Astrocyte (in vitro differentiated cells and primary cell): ENCODE measurements around the gene CD4. TPM values are rescaled to one million over a fixed set of nuclear protein-coding genes. Genes with fewer than 3 reads are reported as not detected.

Experiments used
- DNase-seq: peaks from one replicate; pipeline ENCODE4 v3.0.0-alpha.2; 2010; ENCODE audit warnings: low read depth
- FAIRE-seq: peaks from 2 replicates; lab custom pipeline; 2011; peaks lifted over from hg19 to GRCh38; lab: Jason Lieb, UNC
- H2AFZ ChIP-seq: 2 replicates; pipeline ENCODE4 v1.6.0; 2012; ENCODE audit warnings: low read depth, low read length, inconsistent platforms
- H3K27ac ChIP-seq: 2 replicates; pipeline ENCODE4 v1.5.1; 2011; ENCODE audit warnings: low read depth, low read length, inconsistent platforms
- H3K27me3 ChIP-seq: 2 replicates; pipeline ENCODE4 v1.6.0; 2011; ENCODE audit warnings: low read length, inconsistent platforms; ENCODE audit not compliant: insufficient read depth
- H3K36me3 ChIP-seq: 2 replicates; pipeline ENCODE4 v1.5.1; 2011; ENCODE audit warnings: low read length, inconsistent platforms; ENCODE audit not compliant: insufficient read depth
- H3K4me1 ChIP-seq: 2 replicates; pipeline ENCODE4 v1.5.1; 2011; ENCODE audit warnings: low read length, inconsistent platforms; ENCODE audit not compliant: insufficient read depth
- H3K4me2 ChIP-seq: 2 replicates; pipeline ENCODE4 v1.6.0; 2012; ENCODE audit warnings: low read length, inconsistent platforms
- H3K4me3 ChIP-seq: 2 replicates; pipeline ENCODE4 v1.5.1; 2011; ENCODE audit warnings: low read depth, mild to moderate bottlenecking, low read length, inconsistent platforms; ENCODE audit not compliant: insufficient read depth
- H3K79me2 ChIP-seq: 2 replicates; pipeline ENCODE4 v1.6.0; 2012; ENCODE audit warnings: mild to moderate bottlenecking, low read length, inconsistent platforms; ENCODE audit not compliant: insufficient read depth
- H3K9ac ChIP-seq: 2 replicates; pipeline ENCODE4 v1.6.0; 2012; ENCODE audit warnings: mild to moderate bottlenecking, low read length, inconsistent platforms
- H3K9me3 ChIP-seq: 2 replicates; pipeline ENCODE4 v1.5.1; 2012; ENCODE audit warnings: low read depth, mild to moderate bottlenecking, low read length, inconsistent platforms; ENCODE audit not compliant: insufficient read depth
- H4K20me1 ChIP-seq: 2 replicates; pipeline ENCODE4 v1.6.0; 2012; ENCODE audit warnings: low read length, inconsistent platforms; ENCODE audit not compliant: insufficient read depth
- H3K27ac Mint-ChIP-seq: one replicate; pipeline ENCODE4 v1.8.0; 2021; ENCODE audit warnings: mild to moderate bottlenecking, mixed read lengths; ENCODE audit not compliant: unreplicated experiment
- H3K27me3 Mint-ChIP-seq: one replicate; pipeline ENCODE4 v1.8.0; 2021; ENCODE audit warnings: low read depth, mixed read lengths; ENCODE audit not compliant: unreplicated experiment
- H3K36me3 Mint-ChIP-seq: one replicate; pipeline ENCODE4 v1.8.0; 2021; ENCODE audit warnings: low read depth, mixed read lengths; ENCODE audit not compliant: unreplicated experiment
- H3K4me1 Mint-ChIP-seq: one replicate; pipeline ENCODE4 v1.8.0; 2021; ENCODE audit warnings: low read depth, mixed read lengths; ENCODE audit not compliant: unreplicated experiment
- H3K4me3 Mint-ChIP-seq: one replicate; pipeline ENCODE4 v1.8.0; 2021; ENCODE audit warnings: mild to moderate bottlenecking, moderate library complexity, mixed read lengths; ENCODE audit not compliant: unreplicated experiment
- H3K9me3 Mint-ChIP-seq: one replicate; pipeline ENCODE4 v1.8.0; 2021; ENCODE audit warnings: mild to moderate bottlenecking, mixed read lengths; ENCODE audit not compliant: unreplicated experiment
- EZH2 ChIP-seq: IDR thresholded peaks from 2 replicates; pipeline ENCODE4 v1.6.1; 2012; ENCODE audit warnings: mild to moderate bottlenecking, low read length, inconsistent platforms; ENCODE audit not compliant: insufficient read depth
- total RNA-seq: library from RNA; stranded (reverse); gene quantifications from 2 replicates; pipeline ENCODE4 v1.2.1, GENCODE V29; 2021
- TF ChIP-seq, protein P1 (sequence below): IDR thresholded peaks from 2 replicates; pipeline ENCODE4 v1.5.1; 2011; ENCODE audit warnings: low read depth, mild to moderate bottlenecking, inconsistent platforms, low read length, moderate library complexity; ENCODE audit not compliant: insufficient read depth

CD4 gene
- total RNA-seq, 1 donor from 2014 or later: 0.54 TPM

DNA sequence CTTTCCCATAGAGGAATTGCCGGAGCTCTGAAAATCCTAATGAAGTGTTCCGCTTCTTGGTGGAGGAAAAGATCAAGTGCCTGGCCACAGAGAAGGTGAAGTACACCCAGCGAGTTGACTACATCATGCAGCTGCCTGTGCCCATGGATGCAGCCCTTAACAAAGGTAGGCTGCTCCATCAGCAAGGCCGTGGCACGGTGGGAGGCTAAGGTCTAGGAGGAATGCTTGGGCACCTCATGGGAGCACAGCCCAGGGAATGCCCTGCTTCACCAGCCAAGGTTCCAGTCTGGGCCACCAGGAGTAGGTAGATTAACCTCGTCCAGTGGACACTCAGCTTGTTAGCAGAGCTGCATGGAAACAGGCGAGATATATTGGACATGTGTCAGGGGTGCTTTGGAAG is 71.6 kb downstream of the CD4 start:
- Histone ChIP-seq H3K4me3 (no peak overlapping the region), H3K27ac (no peak overlapping the region), H2AFZ (no peak overlapping the region), H3K36me3 (peaks cover 45% of the 10 kb centered on the region), H3K9ac (no peak overlapping the region), H3K27me3 (no peaks in the 10 kb centered on the region), H3K79me2 (no peaks in the 10 kb centered on the region), H3K9me3 (no peaks in the 10 kb centered on the region), H4K20me1 (no peaks in the 10 kb centered on the region), H3K4me2 (no peak overlapping the region), H3K4me1 (no peaks in the 10 kb centered on the region)
- H3K9me3 Mint-ChIP-seq: no peaks in the 10 kb centered on the region
- no peak for FAIRE-seq
- no peaks in the 10 kb centered on the region for H3K27me3 Mint-ChIP-seq
- H3K4me1 Mint-ChIP-seq: no peaks in the 10 kb centered on the region
- H3K27ac Mint-ChIP-seq: no peak overlapping the region
- TF ChIP-seq, protein P1, sequence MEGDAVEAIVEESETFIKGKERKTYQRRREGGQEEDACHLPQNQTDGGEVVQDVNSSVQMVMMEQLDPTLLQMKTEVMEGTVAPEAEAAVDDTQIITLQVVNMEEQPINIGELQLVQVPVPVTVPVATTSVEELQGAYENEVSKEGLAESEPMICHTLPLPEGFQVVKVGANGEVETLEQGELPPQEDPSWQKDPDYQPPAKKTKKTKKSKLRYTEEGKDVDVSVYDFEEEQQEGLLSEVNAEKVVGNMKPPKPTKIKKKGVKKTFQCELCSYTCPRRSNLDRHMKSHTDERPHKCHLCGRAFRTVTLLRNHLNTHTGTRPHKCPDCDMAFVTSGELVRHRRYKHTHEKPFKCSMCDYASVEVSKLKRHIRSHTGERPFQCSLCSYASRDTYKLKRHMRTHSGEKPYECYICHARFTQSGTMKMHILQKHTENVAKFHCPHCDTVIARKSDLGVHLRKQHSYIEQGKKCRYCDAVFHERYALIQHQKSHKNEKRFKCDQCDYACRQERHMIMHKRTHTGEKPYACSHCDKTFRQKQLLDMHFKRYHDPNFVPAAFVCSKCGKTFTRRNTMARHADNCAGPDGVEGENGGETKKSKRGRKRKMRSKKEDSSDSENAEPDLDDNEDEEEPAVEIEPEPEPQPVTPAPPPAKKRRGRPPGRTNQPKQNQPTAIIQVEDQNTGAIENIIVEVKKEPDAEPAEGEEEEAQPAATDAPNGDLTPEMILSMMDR: no peak
- no peak for TF ChIP-seq EZH2
- H3K4me3 Mint-ChIP-seq: no peak overlapping the region
- no peak for DNase-seq
- peaks cover 35% of the 10 kb centered on the region for H3K36me3 Mint-ChIP-seq

- Histone ChIP-seq H3K79me2 (no peaks in the 10 kb centered on the region), H3K4me2 (no peak overlapping the region), H3K9ac (no peak overlapping the region), H3K27ac (no peak overlapping the region), H2AFZ (no peak overlapping the region), H3K27me3 (no peaks in the 10 kb centered on the region), H3K4me1 (peaks cover under 1% of the 10 kb centered on the region), H3K36me3 (peaks cover 45% of the 10 kb centered on the region), H4K20me1 (no peaks in the 10 kb centered on the region), H3K4me3 (no peak overlapping the region), H3K9me3 (no peaks in the 10 kb centered on the region)
- H3K36me3 Mint-ChIP-seq: peaks cover 35% of the 10 kb centered on the region
- TF ChIP-seq, protein P1: no peak
- no peak for TF ChIP-seq EZH2
- H3K27ac Mint-ChIP-seq: no peak overlapping the region
- FAIRE-seq: no peak
- no peak for DNase-seq
- no peaks in the 10 kb centered on the region for H3K9me3 Mint-ChIP-seq
- H3K4me1 Mint-ChIP-seq: no peaks in the 10 kb centered on the region
- H3K4me3 Mint-ChIP-seq: no peak overlapping the region
- no peaks in the 10 kb centered on the region for H3K27me3 Mint-ChIP-seq
Observed at GRCh38 chr12:6861391-6861790, 72.1 kb downstream of the CD4 start.

DNA sequence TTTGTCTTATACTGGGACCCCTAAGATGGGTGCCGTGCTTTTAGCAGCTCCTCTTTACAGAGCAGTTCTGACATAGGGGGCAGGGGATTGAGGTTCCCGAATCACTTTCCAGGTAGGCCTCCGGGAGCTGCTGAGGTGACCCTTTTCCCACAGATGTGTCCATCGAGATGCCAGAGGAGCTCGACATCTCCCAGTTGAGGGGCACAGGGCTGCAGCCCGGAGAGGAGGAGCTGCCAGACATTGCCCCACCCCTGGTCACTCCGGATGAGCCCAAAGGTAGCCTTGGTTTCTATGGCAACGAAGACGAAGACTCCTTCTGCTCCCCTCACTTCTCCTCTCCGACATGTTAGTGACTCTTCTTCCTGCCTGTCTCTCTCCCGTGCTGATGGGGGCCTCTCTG is 73.7 kb downstream of the CD4 start:
- no peak overlapping the region for H3K4me2 ChIP-seq
- H3K36me3 ChIP-seq: peaks cover 35% of the 10 kb centered on the region

More for the DNA sequence above, 73.7 kb downstream of the CD4 start:
- Histone ChIP-seq H3K9ac (no peak overlapping the region), H2AFZ (no peak overlapping the region), H3K4me3 (no peak overlapping the region), H3K4me1 (peaks cover 7% of the 10 kb centered on the region), H3K9me3 (no peaks in the 10 kb centered on the region), H4K20me1 (peaks cover 6% of the 10 kb centered on the region), H3K79me2 (peaks cover 7% of the 10 kb centered on the region), H3K27me3 (no peaks in the 10 kb centered on the region), H3K27ac (no peak overlapping the region)
- H3K36me3 Mint-ChIP-seq: peaks cover 31% of the 10 kb centered on the region
- H3K4me1 Mint-ChIP-seq: no peaks in the 10 kb centered on the region
- H3K9me3 Mint-ChIP-seq: no peaks in the 10 kb centered on the region
- FAIRE-seq (no peak), DNase-seq (no peak)
- no peak overlapping the region for H3K4me3 Mint-ChIP-seq
- H3K27ac Mint-ChIP-seq: peak overlapping the region; percentile 34
- H3K27me3 Mint-ChIP-seq: no peaks in the 10 kb centered on the region
- TF ChIP-seq EZH2: no peak
- TF ChIP-seq, protein P1: no peak
